Mesenchymal stem cell (in vitro differentiated cells and primary cell): ENCODE data around the gene RUBCNL.

Experiments used
- DNase-seq: peaks from one replicate; pipeline ENCODE4 v3.0.0-alpha.2; 2013
- H2AFZ ChIP-seq: one replicate; pipeline ENCODE4 v1.6.1; 2013; ENCODE audit warnings: low read depth, mild to moderate bottlenecking, control low read depth, inconsistent platforms, low read length, moderate library complexity
- H2AK5ac ChIP-seq: 2 replicates; pipeline ENCODE4 v1.6.1; 2013; ENCODE audit warnings: low read length, moderate library complexity, mild to moderate bottlenecking, inconsistent platforms; ENCODE audit not compliant: severe bottlenecking
- H2BK120ac ChIP-seq: one replicate; pipeline ENCODE4 v1.6.1; 2013; ENCODE audit warnings: low read depth, mild to moderate bottlenecking, inconsistent platforms, low read length, moderate library complexity
- H2BK12ac ChIP-seq, 2 experiments: one replicate each; pipeline ENCODE4 v1.6.1; 2013; ENCODE audit warnings: inconsistent platforms in 2 of 2, low read length in 2 of 2, mild to moderate bottlenecking in 2 of 2, moderate library complexity in 2 of 2, control low read depth in 1 of 2
- H2BK15ac ChIP-seq: one replicate; pipeline ENCODE4 v1.6.1; 2013; ENCODE audit warnings: mild to moderate bottlenecking, low read depth, inconsistent platforms; ENCODE audit not compliant: poor library complexity, severe bottlenecking
- H2BK5ac ChIP-seq: 2 replicates; pipeline ENCODE4 v1.6.1; 2013; ENCODE audit warnings: low read depth, mild to moderate bottlenecking, low read length, control low read depth, inconsistent platforms; ENCODE audit not compliant: poor library complexity, severe bottlenecking
- H3K14ac ChIP-seq, 2 experiments: one replicate each; pipeline ENCODE4 v1.6.1; 2013; ENCODE audit warnings: inconsistent platforms in 2 of 2, low read length in 2 of 2, control low read depth in 1 of 2, mild to moderate bottlenecking in 1 of 2, moderate library complexity in 1 of 2
- H3K18ac ChIP-seq, 2 experiments: one replicate each; pipeline ENCODE4 v1.6.1; 2013; ENCODE audit warnings: inconsistent platforms in 2 of 2, low read length in 2 of 2, control low read depth in 1 of 2, low read depth in 1 of 2, mild to moderate bottlenecking in 1 of 2
- H3K23ac ChIP-seq, 2 experiments: one replicate each; pipeline ENCODE4 v1.6.1; 2013; ENCODE audit warnings: inconsistent platforms in 2 of 2, low read length in 2 of 2, mild to moderate bottlenecking in 2 of 2, moderate library complexity in 2 of 2, control low read depth in 1 of 2
- H3K27ac ChIP-seq: 2 replicates; pipeline ENCODE4 v1.5.1; 2013; ENCODE audit warnings: mild to moderate bottlenecking, moderate library complexity, low read length, control low read depth, inconsistent platforms; ENCODE audit not compliant: poor library complexity, severe bottlenecking
- H3K27me3 ChIP-seq, 2 experiments: 2 replicates each; pipeline versions ENCODE4 v1.6.1 to v1.7.0; 2013; ENCODE audit warnings: low read length in 2 of 2, mild to moderate bottlenecking in 2 of 2, moderate library complexity in 2 of 2, control low read depth in 1 of 2, inconsistent platforms in 1 of 2; ENCODE audit not compliant: control insufficient read depth in 1 of 2, insufficient read depth in 1 of 2
- H3K36me3 ChIP-seq, 2 experiments: 2 replicates each; pipeline versions ENCODE4 v1.6.1 to v1.7.0; 2013; ENCODE audit warnings: low read length in 2 of 2, control low read depth in 1 of 2, inconsistent platforms in 1 of 2, low read depth in 1 of 2, mild to moderate bottlenecking in 1 of 2; ENCODE audit not compliant: insufficient read depth in 2 of 2, control insufficient read depth in 1 of 2
- H3K4ac ChIP-seq, 2 experiments: one replicate each; pipeline ENCODE4 v1.6.1; 2013; ENCODE audit warnings: inconsistent platforms in 2 of 2, low read length in 2 of 2, mild to moderate bottlenecking in 2 of 2, moderate library complexity in 2 of 2, control low read depth in 1 of 2, low read depth in 1 of 2
- H3K4me1 ChIP-seq: 2 replicates; pipeline ENCODE4 v1.6.1; 2013; ENCODE audit warnings: low read depth, low read length, control low read depth; ENCODE audit not compliant: control insufficient read depth, insufficient read depth
- H3K4me2 ChIP-seq: 2 replicates; pipeline ENCODE4 v1.6.1; 2013; ENCODE audit warnings: low read length, mild to moderate bottlenecking, inconsistent platforms; ENCODE audit not compliant: poor library complexity, severe bottlenecking
- H3K4me3 ChIP-seq, 2 experiments: 2 replicates each; pipeline versions ENCODE4 v1.5.1 to v1.7.0; 2013; ENCODE audit warnings: low read length in 2 of 2, mild to moderate bottlenecking in 2 of 2, control low read depth in 1 of 2, low read depth in 1 of 2; ENCODE audit not compliant: insufficient read depth in 1 of 2
- H3K79me1 ChIP-seq: replicated peaks from 2 replicates; pipeline ENCODE4 v1.6.1; 2013; ENCODE audit warnings: mild to moderate bottlenecking, control low read depth, low read length, inconsistent platforms; ENCODE audit not compliant: poor library complexity, severe bottlenecking
- H3K9ac ChIP-seq: 2 replicates; pipeline ENCODE4 v1.7.0; 2013; ENCODE audit warnings: mild to moderate bottlenecking, low read length, moderate library complexity
- H3K9me3 ChIP-seq: 2 replicates; pipeline ENCODE4 v1.7.0; 2013; ENCODE audit warnings: mild to moderate bottlenecking, low read length; ENCODE audit not compliant: control insufficient read depth
- H4K8ac ChIP-seq: one replicate; pipeline ENCODE4 v1.6.1; 2013; ENCODE audit warnings: inconsistent platforms, mild to moderate bottlenecking, low read length, moderate library complexity
- H4K91ac ChIP-seq: one replicate; pipeline ENCODE4 v1.6.1; 2013; ENCODE audit warnings: mild to moderate bottlenecking, low read length, inconsistent platforms
- WGBS: methylation state at CpG from one replicate; pipeline ENCODE4 v1.1.7; 2013; ENCODE audit warnings: mixed read lengths; 5-methylcytosine and 5-hydroxymethylcytosine counted together

Gene RUBCNL

DNA sequence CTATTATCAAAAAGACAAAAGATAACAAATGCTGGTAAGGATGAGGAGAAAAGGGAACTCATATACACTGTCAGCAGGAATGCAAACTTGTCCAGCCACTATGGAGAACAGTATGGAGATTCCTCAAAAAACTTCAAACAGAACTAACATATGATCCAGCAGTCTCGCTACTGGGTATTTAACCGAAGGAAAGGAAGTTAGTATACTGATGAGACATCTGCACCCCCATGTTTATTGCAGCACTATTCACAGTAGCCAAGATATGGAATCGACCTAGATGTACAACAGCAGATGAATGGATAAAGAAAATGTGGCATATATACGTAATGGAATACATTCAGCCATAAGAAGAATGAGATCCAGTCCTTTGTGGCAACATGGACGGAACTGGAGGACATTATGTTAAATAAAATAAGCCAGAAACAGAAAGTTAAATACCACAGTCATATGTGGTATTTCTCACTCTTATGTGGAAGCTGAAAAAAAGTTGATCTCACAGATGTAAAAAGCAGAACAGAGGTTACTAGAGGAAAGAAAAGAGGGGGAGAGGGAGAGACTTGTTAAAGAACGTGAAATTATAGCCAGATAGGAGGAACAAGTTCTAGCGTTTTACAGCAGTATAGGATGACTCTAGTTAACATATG is 83.2 kb downstream of the RUBCNL start:
- Histone ChIP-seq H3K9ac (no peak overlapping the region), H2AFZ (no peak overlapping the region), H3K18ac (no peak overlapping the region), H3K4me2 (no peak overlapping the region), H4K8ac (no peak overlapping the region), H3K4ac (no peak overlapping the region), H2BK120ac (no peak overlapping the region), H3K9me3 (no peaks in the 10 kb centered on the region), H3K36me3 (no peaks in the 10 kb centered on the region), H2BK5ac (no peak overlapping the region), H3K23ac (no peak overlapping the region), H3K4me3 (no peak overlapping the region), H3K4me1 (no peaks in the 10 kb centered on the region), H3K27me3 (no peaks in the 10 kb centered on the region), H2BK15ac (no peak overlapping the region), H2AK5ac (no peak overlapping the region), H3K27ac (no peak overlapping the region), H3K14ac (no peak overlapping the region), H4K91ac (no peak overlapping the region), H2BK12ac (no peak overlapping the region), H3K79me1 (no peaks in the 10 kb centered on the region)
- no peak for DNase-seq
- WGBS = 82% methylated on average over 4 of the region's 7 CpGs

- H2AFZ ChIP-seq = no peak overlapping the region
- H3K4me3 ChIP-seq = peak overlapping the region in 1 of 2 experiments; percentile 17
- no peak overlapping the region for H2BK120ac ChIP-seq
- peak overlapping the region in 1 of 2 experiments; percentile 77 for H2BK12ac ChIP-seq
- WGBS = 90% methylated on average over 3 of the region's 3 CpGs
- no peaks in the 10 kb centered on the region for H3K36me3 ChIP-seq
- peak overlapping the region; percentile 83 for H3K9ac ChIP-seq
- H3K79me1 ChIP-seq = no peaks in the 10 kb centered on the region
- H3K9me3 ChIP-seq = no peaks in the 10 kb centered on the region
- DNase-seq = peak; percentile 42
- H3K4me2 ChIP-seq = no peak overlapping the region
- no peak overlapping the region for H3K23ac ChIP-seq
- H3K27ac ChIP-seq = peak overlapping the region; percentile 53
- peak overlapping the region; percentile 19 to 50 for H3K18ac ChIP-seq
- no peak overlapping the region for H2BK5ac ChIP-seq
- H2AK5ac ChIP-seq = no peak overlapping the region
- peak overlapping the region; percentile 27 for H4K8ac ChIP-seq
- H4K91ac ChIP-seq = no peak overlapping the region
- no peak overlapping the region for H3K4ac ChIP-seq
- H2BK15ac ChIP-seq = no peak overlapping the region
- no peaks in the 10 kb centered on the region for H3K27me3 ChIP-seq
- no peak overlapping the region for H3K14ac ChIP-seq
- H3K4me1 ChIP-seq = peaks cover 2% of the 10 kb centered on the region
These were observed 89.7 kb downstream of the RUBCNL start for GRCh38 chr13:46297361-46297811.

DNA sequence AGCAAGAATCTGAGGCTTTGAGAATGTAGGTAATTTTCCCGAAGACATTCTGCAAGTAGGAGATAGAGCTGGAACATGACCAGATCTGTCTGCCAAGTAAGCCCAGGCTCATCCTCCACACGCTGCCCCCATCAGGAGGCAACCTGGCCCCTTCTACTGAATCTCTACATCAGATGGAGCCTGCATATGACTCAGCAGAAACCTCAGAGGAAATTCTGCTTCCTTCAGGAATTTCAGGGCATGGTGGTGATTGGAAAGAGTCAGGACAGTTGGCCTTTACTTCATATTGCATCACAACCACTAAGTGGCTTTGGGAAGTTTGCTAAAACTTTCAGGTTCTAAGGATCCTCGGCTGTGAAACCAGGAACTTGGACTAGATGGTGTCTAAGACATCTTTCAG is 90.1 kb downstream of the RUBCNL start:
- Histone ChIP-seq H2AK5ac (no peak overlapping the region), H2BK120ac (no peak overlapping the region), H3K27me3 (no peaks in the 10 kb centered on the region), H2BK15ac (no peak overlapping the region), H3K4ac (peak overlapping the region in 1 of 2 experiments; percentile 73), H3K9ac (peak overlapping the region; percentile 83), H3K4me1 (peaks cover 2% of the 10 kb centered on the region), H3K79me1 (no peaks in the 10 kb centered on the region), H3K14ac (no peak overlapping the region), H3K4me2 (no peak overlapping the region), H4K8ac (peak overlapping the region; percentile 57), H2BK5ac (no peak overlapping the region), H3K36me3 (no peaks in the 10 kb centered on the region), H2AFZ (peak overlapping the region; percentile 46), H3K18ac (peak overlapping the region in 1 of 2 experiments; percentile 9), H3K9me3 (no peaks in the 10 kb centered on the region), H2BK12ac (peak overlapping the region; percentile 70 to 77), H3K4me3 (peak overlapping the region in 1 of 2 experiments; percentile 56), H3K27ac (peak overlapping the region; percentile 53), H4K91ac (no peak overlapping the region), H3K23ac (no peak overlapping the region)
- DNase-seq = peak; percentile 86
- 80% methylated on average over 3 of the region's 3 CpGs for WGBS

- no peak overlapping the region for H2BK5ac ChIP-seq
- no peaks in the 10 kb centered on the region for H3K36me3 ChIP-seq
- H3K4me3 ChIP-seq = peak overlapping the region in 1 of 2 experiments; percentile 56
- H4K8ac ChIP-seq = peak overlapping the region; percentile 16
- H4K91ac ChIP-seq = peak overlapping the region; percentile 67
- H3K4ac ChIP-seq = peak overlapping the region in 1 of 2 experiments; percentile 7
- peaks cover 2% of the 10 kb centered on the region for H3K4me1 ChIP-seq
- H3K9ac ChIP-seq = peak overlapping the region; percentile 83
- no peaks in the 10 kb centered on the region for H3K9me3 ChIP-seq
- peak overlapping the region; percentile 31 to 80 for H3K18ac ChIP-seq
- no peaks in the 10 kb centered on the region for H3K79me1 ChIP-seq
- no peaks in the 10 kb centered on the region for H3K27me3 ChIP-seq
- no peak overlapping the region for H2AFZ ChIP-seq
- peak overlapping the region; percentile 61 to 78 for H2BK12ac ChIP-seq
- no peak overlapping the region for H2BK120ac ChIP-seq
- H2BK15ac ChIP-seq = peak overlapping the region; percentile 55
- H3K23ac ChIP-seq = no peak overlapping the region
- H2AK5ac ChIP-seq = no peak overlapping the region
- H3K14ac ChIP-seq = no peak overlapping the region
- no peak overlapping the region for H3K4me2 ChIP-seq
- peak; percentile 88 for DNase-seq
- peak overlapping the region; percentile 53 for H3K27ac ChIP-seq
- 98% methylated on average over 2 of the region's 3 CpGs for WGBS
These were observed 90.8 kb downstream of the RUBCNL start for GRCh38 chr13:46296115-46296822.
